CD4-positive, alpha-beta T cell (primary cell): ENCODE results near the gene GSAP. TPM values are rescaled to one million over a fixed set of nuclear protein-coding genes. Genes with fewer than 3 reads are reported as not detected.

Experiments used
- ATAC-seq: fragments of 200-7000 bp; cut with Tn5 transposase; one replicate; pipeline ENCODE4 v1.10.0; 2022; ENCODE audit warnings: mild to moderate bottlenecking; ENCODE audit not compliant: poor library complexity
- CTCF ChIA-PET: fragments of 350-600 bp; sonication (Branson Sonifier 250); formaldehyde crosslinking; loops from one replicate; lab custom pipeline; 2021; ENCODE audit warnings: antibody characterized with exemption, inconsistent platforms; lab: Charles Lee
- POLR2A ChIA-PET: fragments of 350-600 bp; sonication (Branson Sonifier 250); formaldehyde crosslinking; loops from one replicate; lab custom pipeline; 2021; ENCODE audit warnings: antibody characterized with exemption, inconsistent platforms; lab: Charles Lee
- DNase-seq, 14 experiments: peaks; one replicate each; pipeline ENCODE4 v3.0.0-alpha.2; 2013 to 2020; ENCODE audit warnings: mixed read lengths in 2 of 14
- H3K27ac ChIP-seq, 2 donors: one replicate each; pipeline versions ENCODE4 v1.5.1 to v1.7.0; 2013; ENCODE audit warnings: low read length in 2 of 2, low read depth in 1 of 2, mild to moderate bottlenecking in 1 of 2
- H3K27me3 ChIP-seq, 2 experiments: 1 replicate in 1 of 2; 2 replicates in 1 of 2; pipeline versions ENCODE4 v1.6.1 to v1.7.0; 2013; ENCODE audit warnings: low read length in 2 of 2, control low read depth in 1 of 2, mild to moderate bottlenecking in 1 of 2, moderate library complexity in 1 of 2; ENCODE audit not compliant: insufficient read depth in 2 of 2, control insufficient read depth in 1 of 2
- H3K36me3 ChIP-seq: one replicate; pipeline ENCODE4 v1.6.1; 2013; ENCODE audit warnings: low read length, control low read depth; ENCODE audit not compliant: insufficient read depth
- H3K4me1 ChIP-seq: one replicate; pipeline ENCODE4 v1.6.1; 2013; ENCODE audit warnings: low read length, control low read depth; ENCODE audit not compliant: insufficient read depth
- H3K4me3 ChIP-seq: one replicate; pipeline ENCODE4 v1.5.1; 2013; ENCODE audit warnings: mild to moderate bottlenecking, low read length, moderate library complexity
- H3K9me3 ChIP-seq, 2 experiments: 1 replicate in 1 of 2; 2 replicates in 1 of 2; pipeline versions ENCODE4 v1.6.1 to v1.7.0; 2013; ENCODE audit warnings: low read length in 2 of 2, mild to moderate bottlenecking in 2 of 2, control low read depth in 1 of 2, moderate library complexity in 1 of 2; ENCODE audit not compliant: control insufficient read depth in 1 of 2, insufficient read depth in 1 of 2
- H3K27ac Mint-ChIP-seq: one replicate; pipeline ENCODE4 v1.8.0; 2020; ENCODE audit warnings: mixed read lengths
- H3K27me3 Mint-ChIP-seq: one replicate; pipeline ENCODE4 v1.8.0; 2021; ENCODE audit warnings: mixed read lengths
- H3K36me3 Mint-ChIP-seq: one replicate; pipeline ENCODE4 v1.8.0; 2021; ENCODE audit warnings: low read depth, mixed read lengths
- H3K4me1 Mint-ChIP-seq: one replicate; pipeline ENCODE4 v1.8.0; 2021; ENCODE audit warnings: low read depth, mixed read lengths
- H3K4me3 Mint-ChIP-seq: one replicate; pipeline ENCODE4 v1.8.0; 2020; ENCODE audit warnings: mild to moderate bottlenecking, mixed read lengths
- H3K9me3 Mint-ChIP-seq: one replicate; pipeline ENCODE4 v1.8.0; 2020; ENCODE audit warnings: mixed read lengths
- CTCF ChIP-seq: fragments of 200-600 bp; IDR thresholded peaks from one replicate; pipeline ENCODE4 v1.8.0; 2022; ENCODE audit warnings: antibody characterized with exemption, mild to moderate bottlenecking
- intact Hi-C, 2 experiments: fragments of 100-400 bp; cut with DNase I in 1 of 2; cut with micrococcal nuclease in 1 of 2; formaldehyde crosslinking; loops; one replicate each; pipeline versions ENCODE4 v1.15.1 to v1.9.0; 2023 to 2025; cut with DNase I, micrococcal nuclease
- total RNA-seq, 174 experiments: library from RNA in 2 of 174; stranded (reverse) in 2 of 174; gene quantifications; one replicate each; pipeline ENCODE4 v1.2.3 and lab custom pipeline; 2021 to 2026

Gene GSAP
- total RNA-seq, 2 experiments from 2014 or later, result 19.1 to 19.5 TPM

- TF ChIP-seq CTCF, result no peak
- H3K36me3 ChIP-seq, result no peaks in the 10 kb centered on the region
- H3K27me3 ChIP-seq, result no peaks in the 10 kb centered on the region
- H3K4me3 ChIP-seq, result no peak overlapping the region
- intact Hi-C loops, result loop anchor here in 1 of 2 experiments (2.0 kb wide), 1 partner anchor 63 kb away; the partner anchor contains the start of gene GSAP
- no peak for ATAC-seq
- H3K4me3 Mint-ChIP-seq, result peak overlapping the region; percentile 65
- peaks cover 33% of the 10 kb centered on the region for H3K4me1 ChIP-seq
- H3K27me3 Mint-ChIP-seq, result no peaks in the 10 kb centered on the region
- DNase-seq, result no peak
- POLR2A ChIA-PET, result no interaction called here
- no peaks in the 10 kb centered on the region for H3K9me3 ChIP-seq
- CTCF ChIA-PET, result interaction anchor here (1.4 to 1.9 kb wide), 2 partner anchors 8 to 75 kb away, joined by 3 to 4 read pairs; no protein-coding TSS in a partner anchor
- peaks cover 73% of the 10 kb centered on the region for H3K4me1 Mint-ChIP-seq
- H3K9me3 Mint-ChIP-seq, result no peaks in the 10 kb centered on the region
- peaks cover 8% of the 10 kb centered on the region for H3K36me3 Mint-ChIP-seq
- H3K27ac ChIP-seq, result no peak overlapping the region
- peak overlapping the region; percentile 86 for H3K27ac Mint-ChIP-seq
Observed at GRCh38 chr7:77353407-77353721, 62.8 kb downstream of the GSAP start.

GRCh38 chr7:77352665-77353406 is 63.3 kb downstream of the GSAP start:
- Mint-ChIP-seq H3K27ac (peak overlapping the region; percentile 86), H3K4me1 (peaks cover 77% of the 10 kb centered on the region), H3K4me3 (peak overlapping the region; percentile 65), H3K9me3 (no peaks in the 10 kb centered on the region), H3K27me3 (no peaks in the 10 kb centered on the region), H3K36me3 (peaks cover 8% of the 10 kb centered on the region)
- peak; percentile 16 for ATAC-seq
- peak in 3 of 14 experiments; percentile 55 to 66 (median 59) for DNase-seq
- intact Hi-C loops, result loop anchor here in 1 of 2 experiments (2.0 kb wide), 1 partner anchor 64 kb away; the partner anchor contains the start of gene GSAP
- Histone ChIP-seq H3K4me3 (no peak overlapping the region), H3K27me3 (no peaks in the 10 kb centered on the region), H3K27ac (no peak overlapping the region), H3K9me3 (no peaks in the 10 kb centered on the region), H3K4me1 (peaks cover 36% of the 10 kb centered on the region), H3K36me3 (no peaks in the 10 kb centered on the region)
- TF ChIP-seq CTCF, result no peak
- ChIA-PET CTCF (interaction anchor here (1.4 to 1.9 kb wide), 2 partner anchors 9 to 75 kb away, joined by 3 to 4 read pairs; no protein-coding TSS in a partner anchor), POLR2A (interaction anchor here (0.8 to 1.7 kb wide), 2 partner anchors 184 to 446 kb away, joined by 3 to 4 read pairs; partner anchors contain the start of genes PHTF2, PTPN12 and TMEM60)

GRCh38 chr7:77351539-77352004 is 64.6 kb downstream of the GSAP start:
- Mint-ChIP-seq H3K27me3 (no peaks in the 10 kb centered on the region), H3K4me1 (peaks cover 77% of the 10 kb centered on the region), H3K27ac (peak overlapping the region; percentile 86), H3K4me3 (peak overlapping the region; percentile 79), H3K36me3 (peaks cover 8% of the 10 kb centered on the region), H3K9me3 (no peaks in the 10 kb centered on the region)
- no peak for TF ChIP-seq CTCF
- ChIA-PET POLR2A (interaction anchor here (0.6 to 2.0 kb wide), 7 partner anchors 9 to 344 kb away, joined by 3 to 7 read pairs (median 3); partner anchors contain the start of genes CCDC146, PTPN12 and RSBN1L), CTCF (interaction anchor here (1.9 kb wide), 1 partner anchor 10 kb away, joined by 4 read pairs; no protein-coding TSS in a partner anchor)
- Histone ChIP-seq H3K9me3 (no peaks in the 10 kb centered on the region), H3K4me1 (peaks cover 36% of the 10 kb centered on the region), H3K27me3 (no peaks in the 10 kb centered on the region), H3K36me3 (no peaks in the 10 kb centered on the region), H3K4me3 (peak overlapping the region; percentile 23), H3K27ac (no peak overlapping the region)
- DNase-seq, result peak; percentile 16 to 90 (median 42)
- intact Hi-C loops, result loop anchor here in 1 of 2 experiments (2.0 kb wide), 1 partner anchor 65 kb away; the partner anchor contains the start of gene GSAP
- ATAC-seq, result peak; percentile 80
